SW480 (cell line): ENCODE measurements around the gene TAF15.

Experiments used
- DNase-seq: peaks from one replicate; pipeline ENCODE4 v3.0.0-alpha.2; 2016; ENCODE audit warnings: low spot score

The TAF15 gene

DNA sequence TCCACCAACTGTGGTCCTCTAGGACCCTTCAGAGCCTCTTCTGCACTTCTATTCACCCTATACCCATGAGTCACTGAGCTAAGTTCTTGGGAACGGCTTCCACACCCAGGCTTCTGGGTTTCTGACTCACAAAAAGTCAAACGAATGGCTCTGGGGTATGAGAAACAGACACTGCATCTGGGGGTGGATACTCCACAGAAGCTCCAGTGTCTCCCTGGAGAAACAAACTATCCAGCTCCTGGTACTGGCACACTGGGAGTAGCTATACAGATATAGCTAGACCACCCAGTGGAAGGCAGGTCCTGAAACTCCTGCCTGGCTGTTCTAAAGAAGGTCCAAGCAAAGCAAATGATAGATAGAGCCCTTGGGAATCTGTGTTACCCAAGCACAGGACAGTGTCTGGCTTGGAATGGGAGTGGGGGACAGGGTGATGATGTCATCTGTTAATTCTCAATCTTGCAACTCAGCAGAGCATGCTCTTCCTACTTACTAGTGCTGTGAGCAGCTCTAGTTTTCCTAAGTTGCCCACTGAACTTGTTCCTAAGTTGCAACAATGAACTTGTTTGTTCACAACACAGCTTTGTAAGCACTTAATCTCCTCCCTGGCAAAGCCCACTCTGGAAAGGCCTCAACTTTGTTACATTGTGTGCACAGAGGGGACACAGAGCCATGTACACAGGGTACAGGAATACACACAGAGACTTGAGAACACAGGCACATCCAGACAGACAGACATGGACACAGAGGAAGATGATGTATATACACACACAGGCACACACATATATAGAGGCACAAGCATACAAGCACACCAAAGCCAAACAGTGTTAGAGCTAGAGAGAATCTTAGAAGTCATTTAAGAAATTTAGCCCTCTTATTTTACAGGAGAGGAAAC is 20.6 kb upstream of the TAF15 start:
- DNase-seq: peak; percentile 22

- no peak for DNase-seq
Observed at GRCh38 chr17:35790841-35791240, 18.4 kb upstream of the TAF15 start.

GRCh38 chr17:35791681-35792350 is 17.5 kb upstream of the TAF15 start:
- no peak for DNase-seq

- DNase-seq: no peak
Observed at GRCh38 chr17:35793257-35793656, 16.0 kb upstream of the TAF15 start.

- peak; percentile 52 for DNase-seq
Observed at GRCh38 chr17:35795007-35795870, 14.0 kb upstream of the TAF15 start, which contains the start of gene MMP28. TSS of gene MMP28 (minus strand) at chr17:35795641. CDS start at chr17:35795377, 264 bp downstream.

DNA sequence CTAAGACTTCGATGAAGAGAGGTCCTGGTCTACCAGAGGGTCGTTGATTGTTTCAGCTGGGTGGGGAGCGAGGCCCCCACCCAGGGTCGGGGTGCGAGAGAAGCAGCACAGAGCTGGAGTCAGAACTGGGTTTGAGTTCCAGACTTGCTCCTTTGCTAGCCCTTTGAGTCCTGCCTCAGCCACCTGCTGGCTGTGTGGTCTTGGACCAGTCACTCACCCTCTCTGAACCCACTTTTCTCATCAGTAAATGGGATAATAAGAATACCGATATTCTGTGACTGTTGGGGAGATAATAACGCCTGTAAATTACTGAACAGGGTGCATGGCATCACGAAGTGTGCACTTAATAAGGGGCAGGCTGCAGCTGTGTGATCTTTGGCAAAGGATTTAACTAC is 13.4 kb upstream of the TAF15 start:
- DNase-seq: no peak

- DNase-seq: no peak
Observed at GRCh38 chr17:35796942-35797341, 12.3 kb upstream of the TAF15 start.

DNA sequence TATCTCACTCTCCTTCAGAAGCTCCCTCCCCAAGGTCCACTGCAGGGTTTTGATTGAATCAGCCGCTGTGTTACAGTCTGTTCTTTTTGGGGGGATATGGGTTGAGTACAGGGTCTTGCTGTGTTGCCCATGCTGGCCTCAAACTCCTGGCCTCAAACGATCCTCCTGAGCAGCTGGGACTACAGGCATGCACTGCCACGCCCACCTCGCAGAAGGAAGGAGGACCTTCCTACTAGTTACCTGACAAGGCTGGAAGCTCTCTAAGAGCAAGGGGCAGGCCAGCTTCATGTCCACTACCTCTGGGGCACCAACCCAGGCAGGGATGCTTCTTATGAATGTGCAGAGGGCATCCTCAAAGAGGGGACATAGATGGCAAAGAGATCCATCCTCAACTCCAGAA is 11.9 kb upstream of the TAF15 start:
- no peak for DNase-seq

DNA sequence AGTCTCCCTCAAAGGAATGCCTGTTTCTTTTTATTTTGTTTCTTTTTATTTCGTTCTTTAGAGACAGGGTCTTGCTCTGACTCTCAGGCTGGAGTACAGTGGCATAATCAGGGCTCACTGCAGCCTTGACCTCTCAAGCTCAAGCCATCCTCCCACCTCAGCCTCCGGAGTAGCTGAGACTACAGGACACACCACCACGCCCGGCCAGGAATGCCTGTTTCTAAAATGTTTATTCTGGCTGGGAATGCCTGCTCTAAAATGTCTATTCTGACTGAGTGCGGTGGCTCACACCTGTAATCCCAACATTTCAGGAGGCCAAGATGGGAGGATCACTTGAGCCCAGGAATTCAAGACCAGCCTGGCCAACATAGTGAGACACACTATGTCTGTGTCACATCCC is 11.4 kb upstream of the TAF15 start:
- no peak for DNase-seq

- peak; percentile 24 for DNase-seq
Observed at GRCh38 chr17:35799942-35800341, 9.3 kb upstream of the TAF15 start.

GRCh38 chr17:35801583-35802224 is 7.6 kb upstream of the TAF15 start:
- DNase-seq: no peak

- DNase-seq: peak; percentile 88
Observed at GRCh38 chr17:35804658-35805192, 4.6 kb upstream of the TAF15 start.

DNA sequence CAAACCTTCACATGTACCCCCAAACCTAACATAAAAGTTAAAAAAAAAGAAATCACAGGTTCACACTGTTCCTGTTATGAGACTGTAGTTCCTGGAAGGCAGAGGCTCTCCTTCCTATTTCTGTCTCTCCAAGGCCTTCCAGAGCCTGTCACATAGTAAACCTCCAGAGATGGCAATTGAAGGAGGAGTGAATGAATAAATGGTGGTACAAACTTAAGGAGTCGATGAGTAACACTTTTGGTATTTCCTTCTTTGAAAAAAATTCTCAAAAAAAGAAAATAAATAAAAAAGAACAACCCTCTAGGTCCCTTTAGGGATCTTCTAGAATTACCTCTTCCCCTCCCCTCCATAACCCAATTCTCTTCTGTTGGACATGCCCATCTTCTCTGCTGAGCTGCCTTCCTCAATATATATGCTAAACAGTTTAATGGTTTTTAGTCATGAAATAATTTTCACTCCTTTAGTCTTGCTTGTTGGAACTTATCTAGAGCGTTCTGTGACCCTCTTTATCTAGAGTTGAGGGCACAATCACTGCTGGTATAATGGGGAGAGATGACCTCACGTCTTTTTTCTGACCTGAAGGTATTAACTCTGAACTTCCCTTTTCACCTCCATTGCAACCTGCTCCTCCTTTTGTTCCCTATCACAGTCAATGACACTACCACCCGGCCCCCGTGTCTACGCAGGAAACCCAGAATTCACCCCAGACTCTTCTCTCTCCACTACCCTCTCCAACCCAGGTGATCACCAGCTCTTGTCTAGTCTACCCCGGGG is 1.7 kb upstream of the TAF15 start:
- DNase-seq: no peak

DNA sequence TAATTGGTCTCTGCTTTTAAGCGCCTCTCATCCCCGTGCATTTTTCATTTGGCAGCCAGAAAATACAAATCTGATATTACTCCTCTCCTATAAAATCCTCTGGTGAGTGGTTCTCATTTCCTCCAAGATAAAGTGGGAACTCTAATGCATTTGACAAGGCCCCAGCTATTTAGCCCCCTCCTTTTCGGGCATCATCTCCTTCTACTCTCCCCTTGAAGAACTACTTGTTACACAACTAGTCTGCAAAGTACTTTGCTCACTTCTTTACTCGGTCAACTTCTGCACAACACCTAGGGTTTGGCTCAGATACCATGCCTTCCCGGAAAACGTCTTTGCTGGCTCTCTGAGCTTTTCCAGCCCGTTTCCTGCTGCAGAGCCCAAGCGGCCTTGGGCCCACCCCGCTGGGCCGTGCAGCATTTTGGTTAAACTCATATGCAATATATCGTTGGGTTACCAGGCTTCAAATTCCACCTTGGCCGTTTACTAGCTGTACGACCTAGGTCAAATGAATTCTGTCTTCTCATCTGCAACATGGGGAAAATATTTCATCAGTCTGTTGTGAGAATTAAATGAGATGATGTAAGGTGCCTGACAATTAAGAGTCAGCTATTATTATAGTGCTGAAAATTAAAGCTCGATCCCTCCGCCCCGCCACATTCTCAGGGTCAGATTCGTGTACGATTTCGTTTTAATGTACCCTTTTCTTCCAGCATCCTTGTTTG is 883 bp upstream of the TAF15 start:
- DNase-seq: no peak

- DNase-seq: no peak
Observed at GRCh38 chr17:35809855-35810461, 674 bp downstream of the TAF15 start.

DNA sequence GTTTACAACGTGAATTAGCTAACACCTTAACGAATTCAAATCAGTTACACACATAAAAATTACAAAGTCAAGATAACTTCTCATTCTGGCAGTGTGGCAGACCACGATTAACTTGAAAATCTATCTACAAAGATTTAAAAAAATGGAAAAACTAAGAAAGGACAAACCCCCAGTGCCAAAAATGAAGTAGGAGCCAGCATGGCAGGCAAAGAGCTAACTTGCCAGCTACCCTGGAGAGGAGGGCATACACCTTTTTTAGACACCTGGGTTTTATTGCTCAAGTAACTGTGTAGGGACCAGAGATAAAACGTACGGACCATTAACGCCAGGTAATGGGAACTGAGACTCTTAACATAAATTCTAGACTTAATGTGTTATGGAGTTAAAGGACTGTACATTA is 2.5 kb downstream of the TAF15 start:
- DNase-seq: no peak

DNA sequence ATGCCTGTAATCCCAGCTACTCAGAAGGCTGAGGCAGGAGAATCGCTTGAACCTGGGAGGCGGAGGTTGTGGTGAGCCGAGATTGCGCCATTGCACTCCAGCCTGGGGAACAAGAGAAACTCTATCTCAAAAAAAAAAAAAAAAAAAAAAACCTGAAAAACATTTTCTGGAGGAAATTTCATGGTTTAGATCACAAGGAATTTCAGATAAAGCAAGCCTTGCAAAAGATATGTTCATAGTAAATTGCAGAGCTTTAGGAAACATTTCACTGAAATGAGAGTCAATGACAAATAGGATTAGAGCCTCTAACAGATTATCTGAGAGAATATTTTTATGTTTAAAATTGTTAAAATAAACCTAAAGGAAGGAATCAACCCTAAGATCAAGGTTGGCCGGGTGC is 3.2 kb downstream of the TAF15 start:
- no peak for DNase-seq

DNA sequence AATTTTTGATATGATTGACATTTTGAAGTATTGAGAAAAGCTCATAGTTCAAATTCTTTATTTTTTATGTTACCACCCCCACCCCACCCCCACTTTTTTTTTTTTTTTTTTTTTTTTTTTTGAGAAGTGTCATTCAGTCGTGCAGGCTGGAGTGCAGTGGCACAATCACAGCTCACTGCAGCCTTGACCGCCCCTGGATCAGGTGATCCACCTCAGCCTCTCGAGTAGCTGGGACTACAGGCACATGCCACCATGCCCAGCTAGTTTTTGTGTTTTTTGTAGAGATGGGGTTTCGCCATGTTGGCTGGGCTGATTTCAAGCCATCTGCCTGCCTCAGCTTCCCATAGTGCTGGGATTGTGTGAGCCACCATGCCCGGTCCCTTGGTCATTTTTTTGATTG is 7.4 kb downstream of the TAF15 start:
- no peak for DNase-seq

- no peak for DNase-seq
Observed at GRCh38 chr17:35817196-35817595, 7.9 kb downstream of the TAF15 start.

DNA sequence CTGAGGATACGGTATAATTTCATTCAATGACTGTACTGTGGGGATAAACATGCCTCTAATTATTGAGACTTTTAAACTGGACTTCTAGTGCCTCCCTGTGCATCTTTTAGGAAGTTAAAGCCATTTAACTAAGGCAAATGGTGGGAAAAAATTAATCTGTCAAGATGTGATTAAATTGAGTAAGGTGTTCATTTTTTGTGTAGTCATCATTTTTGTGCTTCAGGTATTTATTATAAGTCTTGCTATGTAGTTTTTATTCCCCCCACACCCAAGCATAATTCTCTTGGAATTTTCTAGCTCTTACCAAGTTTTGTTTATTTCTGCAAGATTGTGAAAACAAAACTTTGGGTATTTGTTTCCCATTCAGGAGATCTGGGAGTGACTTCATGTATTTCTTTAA is 10.2 kb downstream of the TAF15 start:
- no peak for DNase-seq
